GM21737 (cell line): ENCODE results near the gene CDT1.

ENCODE experiments used
- ATAC-seq: cut with Tn5 transposase; IDR thresholded peaks from one replicate; pipeline ENCODE4 v1.9.1; 2021; ENCODE audit warnings: mild to moderate bottlenecking, moderate library complexity; ENCODE audit not compliant: unreplicated experiment

The CDT1 gene

DNA sequence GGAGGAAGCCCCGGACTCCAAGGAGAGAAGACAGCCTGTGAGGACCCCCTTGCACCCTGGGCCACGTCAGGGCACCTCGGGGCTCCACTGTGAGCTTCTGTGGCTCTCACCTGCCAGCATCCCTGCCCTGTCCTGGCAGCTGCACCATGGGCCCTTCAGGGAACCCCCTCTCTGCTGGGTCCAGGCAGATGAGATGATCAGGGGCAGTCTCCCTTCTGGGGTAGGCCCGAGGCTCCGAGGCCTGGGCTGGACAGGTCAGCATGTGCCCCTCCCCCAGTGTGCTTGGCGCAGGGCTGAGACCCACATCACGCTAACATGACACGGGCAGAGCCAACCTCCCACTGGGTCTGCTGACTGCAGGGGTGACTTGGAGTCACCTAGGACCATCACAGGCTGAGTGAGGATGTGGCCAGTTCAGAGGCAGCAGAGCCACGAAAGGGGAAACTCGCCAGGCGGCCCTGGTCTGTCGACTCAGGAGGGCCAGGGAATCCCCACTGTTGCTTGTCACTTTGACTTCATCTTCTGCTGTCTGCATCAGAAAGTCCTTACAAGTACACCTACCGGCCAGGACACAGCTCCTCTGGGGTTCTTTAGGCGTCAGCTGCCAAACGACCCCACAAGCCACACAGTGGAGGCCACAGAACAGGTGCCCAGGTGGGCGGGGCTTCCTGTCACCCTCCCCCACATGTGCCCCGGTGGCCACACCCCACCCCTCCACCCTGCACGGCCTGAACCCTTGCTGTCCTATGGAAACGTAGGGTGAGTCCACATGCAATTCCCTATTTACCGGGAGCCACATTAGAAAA lies 50.9 kb downstream of the CDT1 start:
- ATAC-seq = no peak

DNA sequence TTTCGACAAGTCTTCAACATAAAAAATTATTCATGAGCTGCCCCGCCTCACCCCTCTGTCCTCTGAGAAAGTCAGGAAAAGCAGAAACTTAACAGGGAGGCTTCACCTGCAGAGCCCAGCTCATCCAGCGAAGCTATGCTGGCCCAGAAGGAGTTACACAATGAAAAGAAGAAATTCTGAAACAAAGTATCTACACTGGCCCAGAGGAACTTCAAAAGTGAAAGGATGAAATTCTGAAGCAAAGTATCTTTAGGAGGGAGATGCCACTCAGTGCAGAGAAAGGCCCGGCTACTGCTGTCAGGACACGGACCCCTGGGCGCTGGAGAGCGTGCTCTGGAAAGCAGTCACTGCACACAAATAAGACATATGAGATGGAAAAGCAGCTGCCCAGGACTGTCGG lies 51.6 kb downstream of the CDT1 start:
- no peak for ATAC-seq

DNA sequence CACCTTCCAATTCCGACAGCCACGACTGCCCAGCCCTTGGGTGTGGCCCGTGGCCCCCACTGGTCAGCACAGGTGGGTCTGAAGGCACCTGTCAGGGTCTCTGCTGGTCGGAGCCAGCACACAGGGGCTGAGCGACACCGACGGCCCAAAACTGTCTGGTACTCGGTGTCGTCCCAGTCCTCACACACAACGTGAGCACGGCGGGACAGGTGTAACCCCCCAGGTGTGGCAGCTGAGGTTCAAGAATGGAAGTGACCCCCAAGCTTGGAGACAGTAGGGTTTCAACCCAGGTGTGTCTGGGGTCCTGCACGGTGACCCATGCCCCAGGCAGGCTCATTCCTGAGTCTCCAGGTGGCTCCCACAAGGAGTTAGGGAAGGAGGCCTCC lies 52.1 kb downstream of the CDT1 start:
- ATAC-seq = no peak

DNA sequence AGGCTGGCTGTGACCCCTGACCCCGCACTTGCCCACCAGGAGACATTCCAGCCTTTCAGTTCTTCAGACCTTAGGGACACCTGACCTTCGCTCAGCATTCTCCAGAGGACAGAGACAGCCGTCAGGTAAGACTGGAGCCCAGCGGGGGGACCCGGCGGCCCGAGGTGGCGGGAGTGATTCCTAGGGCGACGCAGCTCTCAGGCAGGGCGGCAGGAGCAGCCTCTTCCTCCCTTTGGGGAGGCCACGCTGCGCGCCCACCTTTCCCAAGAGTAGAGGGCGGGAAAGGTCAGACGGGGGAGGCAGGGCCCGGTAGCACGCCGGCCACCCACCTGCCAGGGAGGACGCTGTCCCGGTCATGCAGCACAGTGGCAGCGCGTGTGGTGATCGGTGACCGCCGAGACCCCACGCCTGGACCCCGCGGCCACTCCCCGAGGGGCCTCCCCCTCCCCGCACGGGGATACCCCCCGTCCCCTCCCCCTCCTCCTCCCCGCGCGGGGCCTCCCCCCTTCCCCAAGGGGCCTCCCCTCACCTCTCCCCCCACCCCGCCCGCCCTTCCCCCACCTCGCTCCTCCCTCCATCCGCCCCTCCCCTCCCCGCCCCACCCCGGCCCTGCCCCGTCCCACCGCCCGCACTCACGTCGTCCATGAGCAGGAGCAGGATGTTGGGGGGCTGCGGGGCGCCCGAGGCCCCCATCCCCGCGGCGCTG lies 52.7 kb downstream of the CDT1 start:
- no peak for ATAC-seq

DNA sequence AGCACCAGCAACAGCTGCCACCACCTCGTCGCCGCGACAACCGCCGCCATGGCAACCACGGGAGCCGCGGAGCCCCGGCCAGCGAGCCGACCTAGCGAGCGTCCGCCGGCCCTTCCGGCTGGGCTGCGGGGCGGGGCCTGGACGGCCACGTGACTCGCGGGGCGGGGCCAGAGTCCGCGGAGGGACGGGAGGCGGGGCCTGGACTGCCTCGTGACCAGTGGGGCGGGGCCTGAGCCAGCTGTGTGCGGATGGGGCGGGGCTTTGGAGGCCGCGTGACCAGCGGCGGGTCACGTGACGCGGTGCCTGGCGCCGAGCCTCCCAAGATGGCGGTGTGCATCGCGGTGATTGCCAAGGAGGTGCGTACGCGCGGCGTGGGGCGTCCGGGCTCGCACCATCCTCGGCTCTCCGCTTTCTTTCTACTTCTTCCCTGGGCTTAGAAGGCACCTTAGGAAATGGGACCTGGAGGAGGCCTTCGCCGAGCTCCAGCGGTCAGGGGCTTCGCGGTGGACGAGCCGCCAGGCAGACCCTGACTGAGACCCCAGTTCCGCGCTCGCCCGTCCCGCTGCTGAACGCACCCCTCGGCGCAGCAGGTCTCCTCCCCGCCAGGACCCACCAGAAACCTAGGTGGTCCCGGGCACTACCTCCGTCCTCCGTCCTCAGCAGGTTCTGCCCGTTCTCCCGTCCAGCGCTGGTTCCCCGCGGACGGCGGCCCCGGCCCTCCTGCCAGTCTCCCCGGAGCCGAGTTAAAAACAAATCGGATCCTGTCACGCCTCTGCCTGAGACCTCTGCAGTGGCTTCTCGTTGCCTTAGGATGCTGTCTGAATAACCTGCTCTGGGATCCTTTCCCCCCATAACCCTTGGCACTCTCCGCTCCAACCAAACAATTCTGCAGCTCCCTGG lies 53.5 kb downstream of the CDT1 start, which contains the start of the genes GALNS and TRAPPC2L:
TSS of gene GALNS (minus strand) at position 120 of the 900 bp plus-strand sequence. CDS start at position 50, 70 bp downstream.
TSS of gene TRAPPC2L (plus strand) at position 300 of the 900 bp plus-strand sequence. CDS start at position 324, 24 bp downstream.
- ATAC-seq = peak; percentile 64

DNA sequence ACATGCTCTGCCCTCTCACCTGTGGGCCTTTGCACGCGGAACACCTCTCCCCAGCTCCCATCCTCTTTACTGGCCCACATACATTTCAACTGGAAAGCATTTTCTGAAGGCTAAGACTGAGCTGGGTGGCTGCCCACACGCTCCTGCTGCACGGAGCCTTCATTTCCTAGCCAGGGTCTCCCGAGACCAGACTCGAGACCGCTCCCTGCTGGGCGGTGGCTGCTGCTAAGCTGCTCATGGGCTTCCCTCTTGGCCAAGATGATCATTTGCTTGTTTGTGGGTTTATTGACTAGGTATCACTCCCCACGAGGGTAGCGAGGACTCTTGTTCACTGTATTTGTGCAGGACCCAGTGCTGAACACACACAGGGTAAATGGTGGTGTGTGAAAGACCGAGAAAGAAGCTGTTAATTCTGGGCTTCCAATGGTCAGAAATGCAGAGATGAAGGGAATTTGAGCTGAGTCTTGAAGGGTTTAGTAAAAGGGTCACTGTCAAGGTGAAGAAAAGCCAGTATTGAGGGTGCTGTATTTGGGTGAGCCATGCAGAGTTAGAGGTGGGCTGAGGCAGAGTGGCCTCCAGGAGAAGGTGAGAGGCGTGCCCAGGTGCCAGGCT lies 54.2 kb downstream of the CDT1 start:
- ATAC-seq = peak; percentile 32
